ENCODE data around the gene PBRM1.

- no peak for TF ChIP-seq POLR2A (IDR thresholded peaks at IDR 0.05)
- TF ChIP-seq CTCF (IDR thresholded peaks at IDR 0.05) = no peak
Observed at GRCh38 chr3:52697632-52697965, 11.9 kb upstream of the PBRM1 start.
